Liver (tissue), 9 donors: ENCODE data around the gene JUNB. TPM values are rescaled to one million over a fixed set of nuclear protein-coding genes. Genes with fewer than 3 reads are reported as not detected.

Experiments
- DNase-seq: peaks from one replicate; pipeline ENCODE4 v3.0.0-alpha.2; 2017; ENCODE audit warnings: low spot score
- H3K27ac ChIP-seq, 2 donors: one replicate each; pipeline ENCODE4 v1.7.0; 2013; ENCODE audit warnings: inconsistent platforms in 2 of 2, low read length in 2 of 2, control low read depth in 1 of 2, low read depth in 1 of 2, mild to moderate bottlenecking in 1 of 2
- H3K27me3 ChIP-seq, 4 donors: one replicate each; pipeline versions ENCODE4 v1.6.1 to v1.7.0; 2013; ENCODE audit warnings: low read length in 3 of 4, inconsistent platforms in 1 of 4, mild to moderate bottlenecking in 1 of 4, moderate library complexity in 1 of 4; ENCODE audit not compliant: control insufficient read depth in 4 of 4, insufficient read depth in 4 of 4
- H3K36me3 ChIP-seq, 4 donors: one replicate each; pipeline versions ENCODE4 v1.6.1 to v1.7.0; 2013; ENCODE audit warnings: low read length in 3 of 4, mild to moderate bottlenecking in 3 of 4, low read depth in 1 of 4, moderate library complexity in 1 of 4; ENCODE audit not compliant: control insufficient read depth in 4 of 4, insufficient read depth in 3 of 4
- H3K4me1 ChIP-seq, 4 donors: one replicate each; pipeline versions ENCODE4 v1.6.1 to v1.7.0; 2013; ENCODE audit warnings: low read length in 3 of 4, mild to moderate bottlenecking in 3 of 4, moderate library complexity in 1 of 4; ENCODE audit not compliant: control insufficient read depth in 4 of 4, insufficient read depth in 4 of 4
- H3K4me3 ChIP-seq, 3 donors: one replicate each; pipeline versions ENCODE4 v1.6.1 to v1.7.0; 2013; ENCODE audit warnings: low read length in 3 of 3, control low read depth in 1 of 3, low read depth in 1 of 3, mild to moderate bottlenecking in 1 of 3
- H3K9ac ChIP-seq, 2 donors: one replicate each; pipeline ENCODE4 v1.7.0; 2013; ENCODE audit warnings: low read length in 2 of 2, mild to moderate bottlenecking in 2 of 2, moderate library complexity in 2 of 2, control low read depth in 1 of 2, low read depth in 1 of 2
- H3K9me3 ChIP-seq, 4 donors: one replicate each; pipeline versions ENCODE4 v1.6.1 to v1.7.0; 2013; ENCODE audit warnings: low read length in 3 of 4; ENCODE audit not compliant: control insufficient read depth in 4 of 4
- EGR1 ChIP-seq, 2 donors: IDR thresholded peaks; 2 replicates each; pipeline ENCODE4 v1.6.1; 2016 to 2018; ENCODE audit warnings: antibody characterized with exemption in 2 of 2, low read depth in 2 of 2
- FOXA1 ChIP-seq: IDR thresholded peaks from 2 replicates; pipeline ENCODE4 v1.6.1; 2016; ENCODE audit warnings: antibody characterized with exemption
- FOXA2 ChIP-seq: IDR thresholded peaks from 2 replicates; pipeline ENCODE4 v1.6.1; 2016; ENCODE audit warnings: antibody characterized with exemption
- GABPA ChIP-seq, 2 donors: IDR thresholded peaks in 1 of 2; conservative IDR thresholded peaks in 1 of 2; 2 replicates each; pipeline ENCODE4 v1.6.1; 2016; ENCODE audit warnings: antibody characterized with exemption in 2 of 2, mild to moderate bottlenecking in 1 of 2, moderate library complexity in 1 of 2
- NR2F2 ChIP-seq: IDR thresholded peaks from 2 replicates; pipeline ENCODE4 v1.6.1; 2016; ENCODE audit warnings: antibody characterized with exemption
- REST ChIP-seq: IDR thresholded peaks from 2 replicates; pipeline ENCODE4 v1.6.1; 2016; ENCODE audit warnings: antibody characterized with exemption, mild to moderate bottlenecking
- RXRA ChIP-seq, 2 donors: IDR thresholded peaks; 2 replicates each; pipeline ENCODE4 v1.6.1; 2017 to 2018; ENCODE audit warnings: antibody characterized with exemption in 2 of 2, mild to moderate bottlenecking in 1 of 2
- TAF1 ChIP-seq: conservative IDR thresholded peaks from 2 replicates; pipeline ENCODE4 v1.6.1; 2016; ENCODE audit warnings: antibody characterized with exemption, mild to moderate bottlenecking
- YY1 ChIP-seq: IDR thresholded peaks from 2 replicates; pipeline ENCODE4 v1.6.1; 2016; ENCODE audit warnings: antibody characterized with exemption, mild to moderate bottlenecking
- WGBS: extraction: QIAGEN DNeasy Blood & Tissue Kit; methylation state at CpG from one replicate; pipeline ENCODE4 v1.1.7; 2013; 5-methylcytosine and 5-hydroxymethylcytosine counted together
- polyA plus RNA-seq, 2 donors: library from polyadenylated mRNA; stranded (reverse) in 1 of 2; unstranded in 1 of 2; fragments of 200-250 nt in 1 of 2; fragments of >200 nt in 1 of 2; fragmentation: Nextera tagmentation in 1 of 2; extraction: Ambion mirVana in 1 of 2; gene quantifications; one replicate each; pipeline versions ENCODE4 v1.2.1 to v1.2.3, GENCODE V29; 2013 to 2015
- total RNA-seq, 2 donors: library from RNA; depleted of rRNA; stranded (reverse); fragments of >200 nt; gene quantifications; one replicate each; pipeline ENCODE4 v1.2.3, GENCODE V29; 2014
- TF ChIP-seq, protein P1 (sequence below): IDR thresholded peaks from 2 replicates; pipeline ENCODE4 v1.6.1; 2016; ENCODE audit warnings: antibody characterized with exemption
- TF ChIP-seq, protein P2 (sequence below): fragments of 150-350 bp; IDR thresholded peaks from 2 replicates; pipeline ENCODE4 v1.5.1; 2017; ENCODE audit warnings: improper control_type of control experiment, low read depth, low read length; ENCODE audit not compliant: missing input control
- donor health status: healthy.
- donor health status: healthy.
- donor health status: healthy.
- donor health status: healthy.
- donor health status: healthy.

The JUNB gene
- total and polyA plus RNA-seq, 4 donors = 32.7 to 79.2 (median 56.6) TPM

DNA sequence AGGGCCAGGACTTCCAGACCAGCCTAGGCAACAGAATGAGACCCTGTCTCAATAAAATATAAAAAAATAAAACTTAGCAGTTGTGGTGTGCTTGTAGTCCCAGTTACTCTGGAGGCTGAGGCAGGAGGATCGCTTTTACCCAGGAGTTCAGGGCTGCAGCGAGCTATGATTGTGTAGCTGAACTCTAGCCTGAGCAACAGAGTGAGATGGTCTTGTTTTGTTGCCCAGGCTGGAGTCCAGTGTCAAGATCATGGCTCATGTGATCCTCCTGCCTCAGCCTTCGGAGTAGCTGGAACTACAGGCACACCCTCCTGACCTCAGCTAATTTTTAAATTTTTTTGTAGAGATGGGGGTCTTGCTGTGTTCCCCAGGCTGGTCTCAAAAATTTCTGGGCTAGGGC lies 4.3 kb upstream of the JUNB start:
- H3K4me1 ChIP-seq = peaks cover 11 to 52% (median 31%) of the 10 kb centered on the region in 4 donors
- H3K9ac ChIP-seq = no peak overlapping the region
- H3K27me3 ChIP-seq = no peaks in the 10 kb centered on the region
- no peak overlapping the region for H3K4me3 ChIP-seq
- no peaks in the 10 kb centered on the region for H3K9me3 ChIP-seq
- DNase-seq = no peak
- TF ChIP-seq RXRA (IDR thresholded peaks at IDR 0.05) (no peak), FOXA1 (no peak), FOXA2 (no peak), TAF1 (no peak), GABPA (IDR thresholded peaks at IDR 0.05 in 1 of 2, conservative IDR thresholded peaks at IDR 0.05 in 1 of 2) (no peak), YY1 (no peak), REST (no peak)
- TF ChIP-seq, protein P1, sequence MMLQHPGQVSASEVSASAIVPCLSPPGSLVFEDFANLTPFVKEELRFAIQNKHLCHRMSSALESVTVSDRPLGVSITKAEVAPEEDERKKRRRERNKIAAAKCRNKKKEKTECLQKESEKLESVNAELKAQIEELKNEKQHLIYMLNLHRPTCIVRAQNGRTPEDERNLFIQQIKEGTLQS = no peak
- TF ChIP-seq, protein P2, sequence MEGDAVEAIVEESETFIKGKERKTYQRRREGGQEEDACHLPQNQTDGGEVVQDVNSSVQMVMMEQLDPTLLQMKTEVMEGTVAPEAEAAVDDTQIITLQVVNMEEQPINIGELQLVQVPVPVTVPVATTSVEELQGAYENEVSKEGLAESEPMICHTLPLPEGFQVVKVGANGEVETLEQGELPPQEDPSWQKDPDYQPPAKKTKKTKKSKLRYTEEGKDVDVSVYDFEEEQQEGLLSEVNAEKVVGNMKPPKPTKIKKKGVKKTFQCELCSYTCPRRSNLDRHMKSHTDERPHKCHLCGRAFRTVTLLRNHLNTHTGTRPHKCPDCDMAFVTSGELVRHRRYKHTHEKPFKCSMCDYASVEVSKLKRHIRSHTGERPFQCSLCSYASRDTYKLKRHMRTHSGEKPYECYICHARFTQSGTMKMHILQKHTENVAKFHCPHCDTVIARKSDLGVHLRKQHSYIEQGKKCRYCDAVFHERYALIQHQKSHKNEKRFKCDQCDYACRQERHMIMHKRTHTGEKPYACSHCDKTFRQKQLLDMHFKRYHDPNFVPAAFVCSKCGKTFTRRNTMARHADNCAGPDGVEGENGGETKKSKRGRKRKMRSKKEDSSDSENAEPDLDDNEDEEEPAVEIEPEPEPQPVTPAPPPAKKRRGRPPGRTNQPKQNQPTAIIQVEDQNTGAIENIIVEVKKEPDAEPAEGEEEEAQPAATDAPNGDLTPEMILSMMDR = no peak
- peak overlapping the region; percentile 67 to 86 for H3K27ac ChIP-seq
- H3K36me3 ChIP-seq = no peaks in the 10 kb centered on the region
- 87% methylated on average over 3 of the region's 3 CpGs for WGBS

GRCh38 chr19:12787458-12787857 lies 3.8 kb upstream of the JUNB start:
- H3K4me3 ChIP-seq = no peak overlapping the region

More at GRCh38 chr19:12787458-12787857, 3.8 kb upstream of the JUNB start:
- TF ChIP-seq, protein P1 = no peak
- no peak for TF ChIP-seq NR2F2
- no peak for TF ChIP-seq EGR1 (IDR thresholded peaks at IDR 0.05; ENCODE audit: low read depth in 2 of 2)
- TF ChIP-seq RXRA (IDR thresholded peaks at IDR 0.05) = no peak
- TF ChIP-seq FOXA1 = no peak
- no peak overlapping the region for H3K9ac ChIP-seq
- 87% methylated on average over 10 of the region's 10 CpGs for WGBS
- peak overlapping the region in 1 of 2 donors; percentile 86 for H3K27ac ChIP-seq
- H3K9me3 ChIP-seq = no peaks in the 10 kb centered on the region
- no peaks in the 10 kb centered on the region for H3K27me3 ChIP-seq
- H3K4me1 ChIP-seq = peaks cover 11 to 47% (median 29%) of the 10 kb centered on the region in 4 donors
- DNase-seq = no peak
- no peaks in the 10 kb centered on the region for H3K36me3 ChIP-seq
